ENCODE results near the gene SEMA5A. TPM values are rescaled to one million over a fixed set of nuclear protein-coding genes. Genes with fewer than 3 reads are reported as not detected.

SEMA5A gene
- total RNA-seq, 1 donor from 2014 or later, result 1.6 TPM

- no peak for FAIRE-seq
- Histone ChIP-seq H3K4me3 (ENCODE audit: low read depth, low read length) (no peak overlapping the region), H3K36me3 (ENCODE audit: control insufficient read depth, insufficient read depth, low read length) (no peaks in the 10 kb centered on the region), H3K27me3 (ENCODE audit: control insufficient read depth, insufficient read depth, low read length) (no peaks in the 10 kb centered on the region)
- DNase-seq (ENCODE audit: low read depth), result peak; percentile 49
- no peak for TF ChIP-seq CTCF (IDR thresholded peaks at IDR 0.05; ENCODE audit: insufficient read depth, low read length, severe bottlenecking)
Measured at GRCh38 chr5:9479361-9479760, 66.5 kb downstream of the SEMA5A start.

- Histone ChIP-seq H3K4me3 (ENCODE audit: low read depth, low read length) (no peak overlapping the region), H3K36me3 (ENCODE audit: control insufficient read depth, insufficient read depth, low read length) (no peaks in the 10 kb centered on the region), H3K27me3 (ENCODE audit: control insufficient read depth, insufficient read depth, low read length) (no peaks in the 10 kb centered on the region)
- DNase-seq (ENCODE audit: low read depth), result no peak
- TF ChIP-seq CTCF (IDR thresholded peaks at IDR 0.05; ENCODE audit: insufficient read depth, low read length, severe bottlenecking), result no peak
- no peak for FAIRE-seq
Measured at GRCh38 chr5:9477537-9477936, 68.3 kb downstream of the SEMA5A start.

- DNase-seq (ENCODE audit: low read depth), result no peak
- no peak for TF ChIP-seq CTCF (IDR thresholded peaks at IDR 0.05; ENCODE audit: insufficient read depth, low read length, severe bottlenecking)
- H3K4me3 ChIP-seq (ENCODE audit: low read depth, low read length), result no peak overlapping the region
- H3K36me3 ChIP-seq (ENCODE audit: control insufficient read depth, insufficient read depth, low read length), result no peaks in the 10 kb centered on the region
- no peaks in the 10 kb centered on the region for H3K27me3 ChIP-seq (ENCODE audit: control insufficient read depth, insufficient read depth, low read length)
- no peak for FAIRE-seq
Measured at GRCh38 chr5:9474219-9475002, 71.5 kb downstream of the SEMA5A start.

GRCh38 chr5:9473624-9474023, 72.3 kb downstream of the SEMA5A start:
- Histone ChIP-seq H3K36me3 (ENCODE audit: control insufficient read depth, insufficient read depth, low read length) (no peaks in the 10 kb centered on the region), H3K27me3 (ENCODE audit: control insufficient read depth, insufficient read depth, low read length) (no peaks in the 10 kb centered on the region), H3K4me3 (ENCODE audit: low read depth, low read length) (no peak overlapping the region)
- TF ChIP-seq CTCF (IDR thresholded peaks at IDR 0.05; ENCODE audit: insufficient read depth, low read length, severe bottlenecking), result no peak
- FAIRE-seq (no peak), DNase-seq (ENCODE audit: low read depth) (no peak)

GRCh38 chr5:9470410-9470809, 75.5 kb downstream of the SEMA5A start:
- DNase-seq (ENCODE audit: low read depth), result no peak
- Histone ChIP-seq H3K27me3 (ENCODE audit: control insufficient read depth, insufficient read depth, low read length) (no peaks in the 10 kb centered on the region), H3K36me3 (ENCODE audit: control insufficient read depth, insufficient read depth, low read length) (no peaks in the 10 kb centered on the region), H3K4me3 (ENCODE audit: low read depth, low read length) (no peak overlapping the region)
- FAIRE-seq, result no peak
- no peak for TF ChIP-seq CTCF (IDR thresholded peaks at IDR 0.05; ENCODE audit: insufficient read depth, low read length, severe bottlenecking)

GRCh38 chr5:9468060-9468388, 77.9 kb downstream of the SEMA5A start:
- TF ChIP-seq CTCF (IDR thresholded peaks at IDR 0.05; ENCODE audit: insufficient read depth, low read length, severe bottlenecking), result no peak
- H3K27me3 ChIP-seq (ENCODE audit: control insufficient read depth, insufficient read depth, low read length), result no peaks in the 10 kb centered on the region
- no peaks in the 10 kb centered on the region for H3K36me3 ChIP-seq (ENCODE audit: control insufficient read depth, insufficient read depth, low read length)
- peak; percentile 96 for DNase-seq (ENCODE audit: low read depth)
- no peak for FAIRE-seq
- H3K4me3 ChIP-seq (ENCODE audit: low read depth, low read length), result no peak overlapping the region

Measured in bronchial epithelial cell (primary cell).